GM21786 (cell line): ENCODE data around the gene FAM50B.

Source experiments
- ATAC-seq: cut with Tn5 transposase; IDR thresholded peaks from one replicate; pipeline ENCODE4 v1.9.1; 2021; ENCODE audit not compliant: unreplicated experiment

The FAM50B gene

GRCh38 chr6:3871515-3871914 lies 22.3 kb downstream of the FAM50B start:
- ATAC-seq, result no peak

GRCh38 chr6:3871939-3872338 lies 22.8 kb downstream of the FAM50B start:
- ATAC-seq, result no peak

GRCh38 chr6:3872370-3872854 lies 23.2 kb downstream of the FAM50B start:
- ATAC-seq, result no peak

- no peak for ATAC-seq
Observed at GRCh38 chr6:3873051-3873450, 23.9 kb downstream of the FAM50B start.

- ATAC-seq, result no peak
Observed at GRCh38 chr6:3874069-3874468, 24.9 kb downstream of the FAM50B start.

GRCh38 chr6:3875486-3875885 lies 26.3 kb downstream of the FAM50B start:
- no peak for ATAC-seq

GRCh38 chr6:3876101-3876500 lies 26.9 kb downstream of the FAM50B start:
- no peak for ATAC-seq

- ATAC-seq, result no peak
Observed at GRCh38 chr6:3876866-3877265, 27.7 kb downstream of the FAM50B start.

GRCh38 chr6:3878048-3878666 lies 29.0 kb downstream of the FAM50B start:
- no peak for ATAC-seq

- no peak for ATAC-seq
Observed at GRCh38 chr6:3879194-3879952, 30.2 kb downstream of the FAM50B start.

GRCh38 chr6:3881711-3882421 lies 32.7 kb downstream of the FAM50B start:
- ATAC-seq, result no peak

GRCh38 chr6:3882431-3882830 lies 33.3 kb downstream of the FAM50B start:
- no peak for ATAC-seq

- no peak for ATAC-seq
Observed at GRCh38 chr6:3882866-3883265, 33.7 kb downstream of the FAM50B start.

- no peak for ATAC-seq
Observed at GRCh38 chr6:3884007-3884745, 35.0 kb downstream of the FAM50B start.

GRCh38 chr6:3885262-3886036 lies 36.3 kb downstream of the FAM50B start:
- ATAC-seq, result no peak

- ATAC-seq, result no peak
Observed at GRCh38 chr6:3887150-3887700, 38.1 kb downstream of the FAM50B start.

- no peak for ATAC-seq
Observed at GRCh38 chr6:3888153-3888957, 39.2 kb downstream of the FAM50B start.

GRCh38 chr6:3890047-3890446 lies 40.9 kb downstream of the FAM50B start:
- no peak for ATAC-seq

- no peak for ATAC-seq
Observed at GRCh38 chr6:3891883-3892282, 42.7 kb downstream of the FAM50B start.
